Erythroblast (primary cell): ENCODE data around the gene ACADM.

Source experiments
- GATA1 ChIP-seq: IDR thresholded peaks from 2 replicates; pipeline ENCODE4 v1.6.1; 2011; ENCODE audit warnings: low read depth, mild to moderate bottlenecking, control low read depth, low read length, moderate library complexity
- POLR2A ChIP-seq: IDR thresholded peaks from 2 replicates; pipeline ENCODE4 v1.6.1; 2011; ENCODE audit warnings: mild to moderate bottlenecking, low read length

GRCh38 chr1:75791022-75791421 lies 66.5 kb downstream of the ACADM start:
- TF ChIP-seq POLR2A (no peak), GATA1 (no peak)
